H1 (cell line): ENCODE data around the gene EPHA4. TPM values are rescaled to one million over a fixed set of nuclear protein-coding genes. Genes with fewer than 3 reads are reported as not detected.
A peak's percentile ranks its signal among the peaks of the same experiment; 100 is the strongest.

Experiments
- CBX8 ChIP-seq: fragments of 300-800, 300-1000 bp; sonication (generic); IDR thresholded peaks from 2 replicates; pipeline ENCODE4 v1.7.1; 2016; ENCODE audit warnings: low read depth, low read length, borderline replicate concordance
- CTBP2 ChIP-seq: IDR thresholded peaks from 2 replicates; pipeline ENCODE4 v1.7.0; 2011; ENCODE audit warnings: borderline replicate concordance, mild to moderate bottlenecking, moderate library complexity, mixed read lengths, low read length; ENCODE audit not compliant: insufficient read depth, insufficient read length
- PHF8 ChIP-seq: fragments of 200-600 bp; sonication (generic); conservative IDR thresholded peaks from 2 replicates; pipeline ENCODE4 v1.7.1; 2012; ENCODE audit warnings: low read depth, mild to moderate bottlenecking, inconsistent platforms, low read length, moderate library complexity
- TCF12 ChIP-seq: IDR thresholded peaks from 2 replicates; pipeline ENCODE4 v1.6.1; 2011; ENCODE audit warnings: low read depth, mild to moderate bottlenecking, low read length
- polyA plus RNA-seq, 7 experiments: library from polyadenylated mRNA; depleted of rRNA in 3 of 7; stranded (reverse) in 5 of 7; unstranded in 2 of 7; fragments of >200 nt in 5 of 7; fragments of 200-250 nt in 2 of 7; gene quantifications; 1 replicate in 5 of 7; 2 replicates in 1 of 7; 4 replicates in 1 of 7; pipeline versions ENCODE4 v1.2.1 to v1.2.3, GENCODE V29; 2011 to 2013; ENCODE audit warnings: missing spikeins in 2 of 7, mixed read lengths in 2 of 7
- total RNA-seq: library from RNA; stranded (reverse); fragmentation: NEBNext Ultra II Directional; extraction: Animal tissue kit (Norgen Biotek cat#: 25700); gene quantifications from 2 replicates; pipeline ENCODE4 v1.2.1, GENCODE V29; 2021
- TF ChIP-seq, protein P1 (sequence below): fragments of 300-600 bp; sonication (generic); IDR thresholded peaks from 2 replicates; pipeline ENCODE4 v1.7.1; 2012; ENCODE audit warnings: low read length, moderate library complexity, mild to moderate bottlenecking, inconsistent platforms; ENCODE audit not compliant: insufficient replicate concordance
- TF ChIP-seq, protein P2 (sequence below): IDR thresholded peaks from 2 replicates; pipeline ENCODE4 v1.6.1; 2012; ENCODE audit warnings: low read length, inconsistent platforms
- TF ChIP-seq, protein P3 (sequence below): IDR thresholded peaks from 2 replicates; pipeline ENCODE4 v1.6.1; 2011; ENCODE audit warnings: low read depth, mild to moderate bottlenecking, low read length; ENCODE audit not compliant: insufficient read depth

Gene EPHA4
- total and polyA plus RNA-seq, 2 of the 8 experiments (the other 6 are each of a cell fraction or from before 2014, with no cell fraction given): 4.3 to 5.7 TPM

GRCh38 chr2:221372159-221372884 lies 199.8 kb downstream of the EPHA4 start (continued):
- TF ChIP-seq, protein P1, sequence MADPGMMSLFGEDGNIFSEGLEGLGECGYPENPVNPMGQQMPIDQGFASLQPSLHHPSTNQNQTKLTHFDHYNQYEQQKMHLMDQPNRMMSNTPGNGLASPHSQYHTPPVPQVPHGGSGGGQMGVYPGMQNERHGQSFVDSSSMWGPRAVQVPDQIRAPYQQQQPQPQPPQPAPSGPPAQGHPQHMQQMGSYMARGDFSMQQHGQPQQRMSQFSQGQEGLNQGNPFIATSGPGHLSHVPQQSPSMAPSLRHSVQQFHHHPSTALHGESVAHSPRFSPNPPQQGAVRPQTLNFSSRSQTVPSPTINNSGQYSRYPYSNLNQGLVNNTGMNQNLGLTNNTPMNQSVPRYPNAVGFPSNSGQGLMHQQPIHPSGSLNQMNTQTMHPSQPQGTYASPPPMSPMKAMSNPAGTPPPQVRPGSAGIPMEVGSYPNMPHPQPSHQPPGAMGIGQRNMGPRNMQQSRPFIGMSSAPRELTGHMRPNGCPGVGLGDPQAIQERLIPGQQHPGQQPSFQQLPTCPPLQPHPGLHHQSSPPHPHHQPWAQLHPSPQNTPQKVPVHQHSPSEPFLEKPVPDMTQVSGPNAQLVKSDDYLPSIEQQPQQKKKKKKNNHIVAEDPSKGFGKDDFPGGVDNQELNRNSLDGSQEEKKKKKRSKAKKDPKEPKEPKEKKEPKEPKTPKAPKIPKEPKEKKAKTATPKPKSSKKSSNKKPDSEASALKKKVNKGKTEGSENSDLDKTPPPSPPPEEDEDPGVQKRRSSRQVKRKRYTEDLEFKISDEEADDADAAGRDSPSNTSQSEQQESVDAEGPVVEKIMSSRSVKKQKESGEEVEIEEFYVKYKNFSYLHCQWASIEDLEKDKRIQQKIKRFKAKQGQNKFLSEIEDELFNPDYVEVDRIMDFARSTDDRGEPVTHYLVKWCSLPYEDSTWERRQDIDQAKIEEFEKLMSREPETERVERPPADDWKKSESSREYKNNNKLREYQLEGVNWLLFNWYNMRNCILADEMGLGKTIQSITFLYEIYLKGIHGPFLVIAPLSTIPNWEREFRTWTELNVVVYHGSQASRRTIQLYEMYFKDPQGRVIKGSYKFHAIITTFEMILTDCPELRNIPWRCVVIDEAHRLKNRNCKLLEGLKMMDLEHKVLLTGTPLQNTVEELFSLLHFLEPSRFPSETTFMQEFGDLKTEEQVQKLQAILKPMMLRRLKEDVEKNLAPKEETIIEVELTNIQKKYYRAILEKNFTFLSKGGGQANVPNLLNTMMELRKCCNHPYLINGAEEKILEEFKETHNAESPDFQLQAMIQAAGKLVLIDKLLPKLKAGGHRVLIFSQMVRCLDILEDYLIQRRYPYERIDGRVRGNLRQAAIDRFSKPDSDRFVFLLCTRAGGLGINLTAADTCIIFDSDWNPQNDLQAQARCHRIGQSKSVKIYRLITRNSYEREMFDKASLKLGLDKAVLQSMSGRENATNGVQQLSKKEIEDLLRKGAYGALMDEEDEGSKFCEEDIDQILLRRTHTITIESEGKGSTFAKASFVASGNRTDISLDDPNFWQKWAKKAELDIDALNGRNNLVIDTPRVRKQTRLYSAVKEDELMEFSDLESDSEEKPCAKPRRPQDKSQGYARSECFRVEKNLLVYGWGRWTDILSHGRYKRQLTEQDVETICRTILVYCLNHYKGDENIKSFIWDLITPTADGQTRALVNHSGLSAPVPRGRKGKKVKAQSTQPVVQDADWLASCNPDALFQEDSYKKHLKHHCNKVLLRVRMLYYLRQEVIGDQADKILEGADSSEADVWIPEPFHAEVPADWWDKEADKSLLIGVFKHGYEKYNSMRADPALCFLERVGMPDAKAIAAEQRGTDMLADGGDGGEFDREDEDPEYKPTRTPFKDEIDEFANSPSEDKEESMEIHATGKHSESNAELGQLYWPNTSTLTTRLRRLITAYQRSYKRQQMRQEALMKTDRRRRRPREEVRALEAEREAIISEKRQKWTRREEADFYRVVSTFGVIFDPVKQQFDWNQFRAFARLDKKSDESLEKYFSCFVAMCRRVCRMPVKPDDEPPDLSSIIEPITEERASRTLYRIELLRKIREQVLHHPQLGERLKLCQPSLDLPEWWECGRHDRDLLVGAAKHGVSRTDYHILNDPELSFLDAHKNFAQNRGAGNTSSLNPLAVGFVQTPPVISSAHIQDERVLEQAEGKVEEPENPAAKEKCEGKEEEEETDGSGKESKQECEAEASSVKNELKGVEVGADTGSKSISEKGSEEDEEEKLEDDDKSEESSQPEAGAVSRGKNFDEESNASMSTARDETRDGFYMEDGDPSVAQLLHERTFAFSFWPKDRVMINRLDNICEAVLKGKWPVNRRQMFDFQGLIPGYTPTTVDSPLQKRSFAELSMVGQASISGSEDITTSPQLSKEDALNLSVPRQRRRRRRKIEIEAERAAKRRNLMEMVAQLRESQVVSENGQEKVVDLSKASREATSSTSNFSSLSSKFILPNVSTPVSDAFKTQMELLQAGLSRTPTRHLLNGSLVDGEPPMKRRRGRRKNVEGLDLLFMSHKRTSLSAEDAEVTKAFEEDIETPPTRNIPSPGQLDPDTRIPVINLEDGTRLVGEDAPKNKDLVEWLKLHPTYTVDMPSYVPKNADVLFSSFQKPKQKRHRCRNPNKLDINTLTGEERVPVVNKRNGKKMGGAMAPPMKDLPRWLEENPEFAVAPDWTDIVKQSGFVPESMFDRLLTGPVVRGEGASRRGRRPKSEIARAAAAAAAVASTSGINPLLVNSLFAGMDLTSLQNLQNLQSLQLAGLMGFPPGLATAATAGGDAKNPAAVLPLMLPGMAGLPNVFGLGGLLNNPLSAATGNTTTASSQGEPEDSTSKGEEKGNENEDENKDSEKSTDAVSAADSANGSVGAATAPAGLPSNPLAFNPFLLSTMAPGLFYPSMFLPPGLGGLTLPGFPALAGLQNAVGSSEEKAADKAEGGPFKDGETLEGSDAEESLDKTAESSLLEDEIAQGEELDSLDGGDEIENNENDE: no peak
- TF ChIP-seq CTBP2 (no peak), CBX8 (no peak), TCF12 (no peak), PHF8 (no peak)
- TF ChIP-seq, protein P2, sequence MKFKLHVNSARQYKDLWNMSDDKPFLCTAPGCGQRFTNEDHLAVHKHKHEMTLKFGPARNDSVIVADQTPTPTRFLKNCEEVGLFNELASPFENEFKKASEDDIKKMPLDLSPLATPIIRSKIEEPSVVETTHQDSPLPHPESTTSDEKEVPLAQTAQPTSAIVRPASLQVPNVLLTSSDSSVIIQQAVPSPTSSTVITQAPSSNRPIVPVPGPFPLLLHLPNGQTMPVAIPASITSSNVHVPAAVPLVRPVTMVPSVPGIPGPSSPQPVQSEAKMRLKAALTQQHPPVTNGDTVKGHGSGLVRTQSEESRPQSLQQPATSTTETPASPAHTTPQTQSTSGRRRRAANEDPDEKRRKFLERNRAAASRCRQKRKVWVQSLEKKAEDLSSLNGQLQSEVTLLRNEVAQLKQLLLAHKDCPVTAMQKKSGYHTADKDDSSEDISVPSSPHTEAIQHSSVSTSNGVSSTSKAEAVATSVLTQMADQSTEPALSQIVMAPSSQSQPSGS: peak; percentile 69; the same call in 1 of the 2 replicates
- TF ChIP-seq, protein P3, sequence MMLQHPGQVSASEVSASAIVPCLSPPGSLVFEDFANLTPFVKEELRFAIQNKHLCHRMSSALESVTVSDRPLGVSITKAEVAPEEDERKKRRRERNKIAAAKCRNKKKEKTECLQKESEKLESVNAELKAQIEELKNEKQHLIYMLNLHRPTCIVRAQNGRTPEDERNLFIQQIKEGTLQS: peak; percentile 61
